ENCODE measurements around the gene COL19A1. TPM values are rescaled to one million over a fixed set of nuclear protein-coding genes. Genes with fewer than 3 reads are reported as not detected.
"Not testable (repeated sequence)": the region's sequence is repeated elsewhere in the genome, so short reads cannot be mapped to it uniquely, and the experiment has no call there.

Gene COL19A1
- polyA plus RNA-seq, 3 donors: 3.1 to 5.7 (median 3.3) TPM

DNA sequence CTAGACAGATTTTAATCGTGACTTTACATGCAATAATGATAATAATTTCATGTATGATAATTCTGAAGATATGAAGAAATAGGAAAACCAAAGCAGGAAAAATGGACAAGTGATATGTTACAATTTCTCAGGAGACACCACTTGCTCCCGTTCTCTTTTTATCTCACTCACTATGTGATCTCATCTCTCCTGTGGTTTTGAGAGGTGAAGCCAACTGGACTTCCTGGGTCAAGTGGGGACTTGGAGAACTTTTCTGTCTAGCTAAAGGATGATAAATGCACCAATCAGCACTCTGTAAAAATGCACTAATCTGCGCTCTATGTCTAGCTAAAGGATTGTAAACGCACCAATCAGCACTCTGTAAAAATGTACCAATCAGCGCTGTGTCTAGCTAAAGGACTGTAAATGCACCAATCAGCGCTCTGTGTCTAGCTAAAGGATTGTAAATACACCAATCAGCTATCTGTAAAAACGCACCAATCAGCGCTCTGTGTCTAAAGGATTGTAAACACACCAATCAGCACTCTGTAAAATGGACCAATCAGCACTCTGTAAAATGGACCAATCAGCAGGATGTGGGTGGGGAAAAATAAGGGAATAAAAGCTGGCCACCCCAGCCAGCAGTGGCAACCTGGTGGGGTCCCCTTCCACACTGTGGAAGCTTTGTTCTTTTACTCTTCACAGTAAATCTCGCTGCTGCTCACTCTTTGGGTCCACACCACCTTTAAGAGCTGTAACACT, 23.0 kb downstream of the COL19A1 start:
- not testable (repeated sequence) for DNase-seq (ENCODE audit: extremely low read depth in 1 of 11, low read depth in 9 of 11, low spot score in 4 of 11)

DNA sequence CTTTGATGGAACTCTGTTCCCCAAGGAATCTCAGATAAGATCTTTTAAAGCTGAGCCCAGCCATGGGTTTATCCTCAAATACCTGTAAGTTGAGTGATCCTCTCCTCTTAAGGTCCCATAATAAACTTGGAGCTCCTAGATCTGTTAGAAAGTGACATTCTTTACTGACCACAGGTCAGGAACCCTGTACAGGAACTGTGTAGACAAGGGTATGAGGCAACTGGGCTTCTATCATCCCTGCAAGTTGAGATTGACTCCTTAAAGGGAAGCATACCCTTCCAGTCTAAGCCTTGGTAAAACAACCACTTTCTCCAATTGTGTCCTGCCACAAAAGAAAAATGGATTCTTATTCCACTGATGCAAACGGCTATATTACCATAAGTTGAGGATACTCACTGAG, 26.2 kb downstream of the COL19A1 start:
- not testable (repeated sequence) for DNase-seq (ENCODE audit: extremely low read depth in 1 of 11, low read depth in 9 of 11, low spot score in 4 of 11)

DNA sequence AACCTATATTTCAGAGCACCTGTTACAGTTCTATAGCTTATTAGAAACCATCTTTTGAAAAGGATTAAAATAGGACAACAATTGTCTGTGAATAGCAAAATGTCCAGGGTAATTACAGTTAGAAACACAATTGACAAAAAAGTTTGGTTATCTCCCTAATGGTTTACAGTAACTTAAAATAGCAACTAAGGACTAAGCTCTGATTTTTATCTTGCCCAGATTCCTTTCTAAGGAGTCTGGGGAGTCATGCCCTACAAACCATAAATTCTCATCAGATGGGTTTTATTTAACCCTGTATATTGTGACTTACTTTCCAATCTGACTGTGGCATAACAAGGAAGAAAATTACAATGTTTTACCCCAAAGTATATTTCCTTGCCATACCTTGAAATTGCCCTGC, 26.9 kb downstream of the COL19A1 start:
- DNase-seq (ENCODE audit: extremely low read depth in 1 of 11, low read depth in 9 of 11, low spot score in 4 of 11): not testable (repeated sequence)

DNA sequence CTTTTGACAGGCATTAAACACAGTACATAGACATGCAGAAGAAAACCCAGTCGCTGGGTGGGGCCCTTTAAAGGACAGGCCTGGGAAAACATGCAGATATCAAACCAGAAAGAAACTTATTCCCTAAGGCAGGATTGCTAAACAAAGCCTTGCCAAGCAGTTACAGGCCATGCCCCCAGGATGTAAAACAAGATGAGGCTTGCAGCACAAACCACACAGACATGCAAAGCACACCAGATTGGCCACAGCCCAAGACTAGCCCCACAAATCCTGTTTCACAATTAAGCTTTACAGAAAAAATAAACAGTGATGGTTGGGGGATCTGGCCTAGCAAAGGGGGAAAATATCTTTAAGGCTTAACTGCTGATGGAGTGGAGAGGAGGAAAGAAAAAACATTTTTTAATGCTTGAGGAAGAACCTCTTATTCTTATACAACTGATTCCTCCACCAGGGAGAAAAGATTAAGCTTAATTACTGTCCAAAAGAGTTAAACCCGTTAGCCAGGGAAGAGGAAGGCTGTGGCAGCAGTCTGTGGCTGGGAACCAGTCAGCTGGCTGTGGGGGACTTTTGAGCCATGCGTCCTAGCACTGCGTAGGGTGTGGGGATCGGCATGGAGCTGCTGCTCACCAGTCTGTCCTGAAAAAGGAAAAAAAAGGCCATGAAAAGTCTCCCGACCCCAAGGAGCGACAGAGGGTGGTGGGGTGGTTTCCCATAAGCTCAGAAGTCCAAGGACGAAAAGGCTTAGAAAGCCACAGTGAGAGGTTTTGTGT, 28.4 kb downstream of the COL19A1 start:
- no peak for DNase-seq (ENCODE audit: extremely low read depth in 1 of 11, low read depth in 9 of 11, low spot score in 4 of 11)

DNA sequence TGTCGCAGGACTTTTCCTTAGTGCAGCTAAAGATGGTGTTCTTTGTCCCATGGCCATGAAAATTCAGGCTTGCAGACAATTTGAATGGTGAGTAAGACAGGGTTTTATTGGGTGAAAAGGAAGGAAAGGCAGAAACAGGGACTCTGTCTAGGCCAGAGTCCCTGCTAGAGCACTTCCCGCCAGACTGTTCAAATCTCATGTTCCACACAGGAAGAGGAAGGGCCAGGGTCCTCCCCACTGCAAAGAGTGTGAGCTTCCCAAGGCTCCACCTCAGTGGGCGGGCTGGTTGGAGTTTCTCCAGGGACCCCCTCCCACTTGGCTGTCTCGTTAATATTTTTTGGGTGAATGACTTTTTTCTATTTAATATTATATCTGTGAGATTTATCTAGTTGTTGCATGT, 29.0 kb downstream of the COL19A1 start:
- no peak for DNase-seq (ENCODE audit: extremely low read depth in 1 of 11, low read depth in 9 of 11, low spot score in 4 of 11)

DNA sequence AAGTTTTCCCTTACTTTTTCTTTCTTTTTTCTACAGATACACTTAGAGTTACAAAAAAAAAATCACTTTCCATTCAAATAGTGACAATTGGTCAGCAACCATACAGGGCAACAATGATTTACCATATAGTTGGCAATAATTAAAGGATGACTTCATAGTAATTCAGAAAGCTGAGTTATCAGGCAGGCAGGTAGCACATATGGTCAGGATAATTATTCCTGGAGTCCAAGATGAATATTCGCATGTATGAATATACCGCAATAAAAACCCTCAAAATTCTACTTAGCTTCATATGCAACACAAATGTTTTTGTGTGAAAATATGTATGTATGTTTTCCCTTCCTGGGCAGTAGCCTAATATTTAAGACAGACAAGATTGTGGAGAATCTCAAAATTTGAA, 34.5 kb downstream of the COL19A1 start:
- DNase-seq (ENCODE audit: extremely low read depth in 1 of 11, low read depth in 9 of 11, low spot score in 4 of 11): no peak

DNA sequence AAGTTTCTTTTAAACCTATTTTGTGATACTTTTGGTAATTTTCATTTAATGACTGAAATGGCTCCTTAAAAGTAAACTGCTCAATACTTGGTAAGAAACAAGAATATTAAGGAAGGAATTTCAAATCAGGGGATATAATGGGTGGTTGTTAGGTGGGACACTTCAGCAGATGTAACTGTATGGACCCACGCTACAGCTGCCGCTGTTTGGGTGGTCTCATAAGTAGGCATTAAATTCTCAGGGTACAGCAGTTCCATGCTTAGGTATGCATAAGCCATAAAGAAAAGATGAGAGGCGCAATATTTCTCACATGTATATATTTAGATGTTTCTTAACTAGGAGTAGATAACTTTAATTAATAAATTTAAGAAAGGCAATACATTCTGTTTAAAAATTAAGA, 35.0 kb downstream of the COL19A1 start:
- no peak for DNase-seq (ENCODE audit: extremely low read depth in 1 of 11, low read depth in 9 of 11, low spot score in 4 of 11)

DNA sequence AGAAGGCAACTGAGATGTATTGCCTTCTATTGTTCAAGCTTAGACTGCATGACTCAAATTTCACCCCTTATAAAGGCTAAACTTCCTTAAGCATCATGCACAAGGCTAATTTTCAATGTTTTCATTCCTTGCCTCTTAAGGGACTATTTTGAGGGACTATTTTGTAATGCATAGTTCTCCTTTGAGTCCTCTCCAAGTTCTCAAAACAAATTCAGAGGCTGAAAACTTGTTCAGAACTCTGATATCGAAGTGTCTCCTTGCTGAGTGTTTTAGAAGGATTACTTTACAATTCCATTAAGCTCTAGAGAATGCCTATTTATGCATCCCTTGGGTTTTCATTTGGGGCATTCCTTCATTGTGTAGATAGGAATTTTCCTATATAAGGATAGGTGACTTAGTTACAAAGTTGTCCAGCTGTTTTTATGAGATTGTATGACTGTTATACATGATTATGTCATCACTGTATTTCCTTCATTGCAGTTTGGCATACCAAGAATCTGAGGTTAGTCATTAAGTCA, 41.7 kb downstream of the COL19A1 start:
- no peak for DNase-seq (ENCODE audit: extremely low read depth in 1 of 11, low read depth in 9 of 11, low spot score in 4 of 11)

DNA sequence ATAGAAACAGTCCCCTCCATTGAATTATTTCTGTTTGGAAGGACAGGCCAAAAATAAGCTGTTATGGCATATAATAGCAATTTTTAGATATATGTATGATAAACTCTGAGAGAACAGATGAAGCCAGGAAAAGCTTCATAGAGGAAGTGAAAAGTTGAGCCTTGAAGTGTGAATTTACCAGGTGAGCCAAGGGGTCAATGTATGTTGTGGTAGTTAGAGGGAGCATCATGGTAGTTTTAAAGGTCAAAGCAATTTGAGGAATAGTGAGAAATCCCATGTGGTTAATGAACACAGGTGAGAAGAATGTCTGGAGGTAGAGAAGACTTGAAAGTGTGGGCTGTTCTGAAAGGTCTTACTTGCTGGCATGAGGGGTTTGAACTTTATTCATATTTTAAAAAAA, 47.0 kb downstream of the COL19A1 start:
- DNase-seq (ENCODE audit: extremely low read depth in 1 of 11, low read depth in 9 of 11, low spot score in 4 of 11): no peak

DNA sequence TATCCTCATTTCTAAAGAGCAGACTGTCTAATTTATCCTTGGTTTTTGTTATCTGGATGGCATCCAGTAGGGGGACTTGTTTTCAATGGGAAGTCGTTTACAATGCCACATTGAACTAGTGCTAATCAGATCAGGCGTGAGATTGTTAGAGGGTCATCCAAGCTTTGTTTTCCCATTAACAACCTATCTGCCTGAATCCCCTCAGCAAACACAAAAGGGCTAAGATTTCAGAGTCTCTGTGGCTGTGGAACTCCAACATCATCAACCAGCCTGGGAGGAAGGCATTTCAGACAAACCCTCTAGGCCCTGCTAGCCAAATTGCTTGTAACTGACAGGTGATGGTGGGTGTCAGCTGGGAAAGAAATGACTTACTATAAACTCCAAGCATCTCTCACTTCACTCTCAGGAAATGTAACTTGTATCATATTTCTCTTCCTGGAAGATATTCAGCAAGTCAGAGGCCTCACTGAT, 47.7 kb downstream of the COL19A1 start:
- DNase-seq (ENCODE audit: extremely low read depth in 1 of 11, low read depth in 9 of 11, low spot score in 4 of 11): no peak

DNA sequence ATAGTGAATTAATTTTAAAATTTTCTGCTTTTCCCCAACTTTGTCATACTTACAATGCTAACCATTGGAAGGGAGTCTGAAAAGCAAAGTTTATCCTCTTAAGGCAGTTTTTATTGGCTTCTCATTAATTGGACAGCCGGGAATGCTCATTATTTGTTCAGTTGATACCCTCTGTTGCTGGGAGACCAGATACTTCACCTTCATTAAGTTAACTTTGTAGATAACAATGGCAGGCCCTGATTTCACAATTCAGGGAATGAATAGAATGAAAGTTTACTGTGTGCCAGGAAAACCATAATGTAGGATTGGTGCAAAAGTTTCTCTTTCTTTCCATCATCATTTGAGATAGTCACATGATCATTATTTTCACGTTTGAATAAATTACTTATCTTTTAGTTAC, 49.0 kb downstream of the COL19A1 start:
- DNase-seq (ENCODE audit: extremely low read depth in 1 of 11, low read depth in 9 of 11, low spot score in 4 of 11): no peak

DNA sequence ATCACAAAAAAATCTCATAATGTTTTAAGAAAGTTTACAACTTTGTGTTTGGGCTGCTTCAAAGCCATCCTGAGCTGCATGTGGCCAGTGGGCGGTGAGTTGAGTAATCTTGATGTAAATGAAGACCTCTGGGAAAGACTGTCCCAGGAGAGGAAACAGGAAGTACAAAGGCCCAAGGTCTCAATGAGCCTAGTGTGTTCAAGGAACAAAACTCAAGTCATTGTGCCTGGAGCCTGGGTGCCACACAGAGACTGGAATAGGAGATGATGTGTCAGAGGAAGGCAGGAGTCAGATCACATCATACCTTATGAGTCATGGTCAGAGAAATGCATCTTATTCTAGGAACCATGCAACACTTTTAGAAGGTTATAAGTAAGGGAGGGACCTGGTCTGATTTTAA, 51.5 kb downstream of the COL19A1 start:
- no peak for DNase-seq (ENCODE audit: extremely low read depth in 1 of 11, low read depth in 9 of 11, low spot score in 4 of 11)

DNA sequence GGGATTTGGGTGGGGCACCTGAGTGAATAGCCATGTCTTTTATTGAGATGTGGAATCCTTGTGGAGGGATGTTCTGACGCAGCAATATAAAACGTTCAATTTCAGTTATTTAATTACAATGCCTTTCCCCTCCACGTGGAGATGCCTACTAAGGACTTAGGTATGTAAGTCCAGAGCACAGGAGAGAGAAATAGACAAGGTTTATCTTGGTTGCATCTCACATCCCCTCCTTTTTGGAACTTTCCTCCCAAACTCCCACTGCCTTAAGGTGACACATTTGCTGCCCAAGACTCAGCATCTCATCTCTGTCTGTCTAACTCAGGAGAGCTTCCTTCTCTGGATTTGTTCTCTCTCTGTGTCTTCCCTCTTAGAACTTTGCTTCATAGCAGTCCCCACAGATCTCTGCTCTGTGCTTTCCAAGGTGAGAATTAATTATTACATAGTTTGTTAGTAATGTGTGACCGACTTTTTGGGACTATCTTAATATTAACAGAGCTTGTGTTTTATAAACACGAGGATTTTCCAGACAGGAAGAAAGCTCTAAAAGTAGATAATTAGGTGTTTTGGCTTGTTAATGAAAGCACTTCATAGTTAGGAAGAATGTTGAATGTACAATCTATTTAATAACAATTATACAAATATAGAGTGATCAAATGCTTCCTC, 52.6 kb downstream of the COL19A1 start:
- DNase-seq (ENCODE audit: extremely low read depth in 1 of 11, low read depth in 9 of 11, low spot score in 4 of 11): no peak

DNA sequence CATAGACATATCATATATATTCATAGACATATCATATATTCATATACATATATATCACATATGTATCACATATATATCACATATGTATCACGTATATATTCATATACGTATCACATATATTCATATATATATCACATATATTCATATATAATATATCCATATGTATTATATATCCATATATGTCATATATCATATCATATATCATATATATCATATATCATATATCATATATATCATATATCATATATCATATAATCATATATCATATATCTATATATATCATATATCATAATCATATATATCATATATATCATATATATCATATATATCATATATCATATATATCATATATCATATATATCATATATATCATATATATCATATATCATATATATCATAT, 54.7 kb downstream of the COL19A1 start:
- not testable (repeated sequence) for DNase-seq (ENCODE audit: extremely low read depth in 1 of 11, low read depth in 9 of 11, low spot score in 4 of 11)

DNA sequence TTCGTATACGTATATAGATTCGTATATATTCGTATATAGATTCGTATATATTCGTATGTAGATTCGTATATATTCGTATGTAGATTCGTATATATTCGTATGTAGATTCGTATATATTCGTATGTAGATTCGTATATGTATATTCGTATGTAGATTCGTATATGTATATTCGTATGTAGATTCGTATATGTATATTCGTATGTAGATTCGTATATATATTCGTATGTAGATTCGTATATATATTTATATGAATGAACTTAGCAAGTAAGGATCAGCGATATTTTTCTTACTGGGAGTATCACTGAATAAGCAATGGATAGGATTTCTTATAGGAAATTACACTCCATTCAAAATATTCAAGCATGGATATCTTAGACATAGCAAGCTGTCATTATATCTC, 55.3 kb downstream of the COL19A1 start:
- not testable (repeated sequence) for DNase-seq (ENCODE audit: extremely low read depth in 1 of 11, low read depth in 9 of 11, low spot score in 4 of 11)

DNA sequence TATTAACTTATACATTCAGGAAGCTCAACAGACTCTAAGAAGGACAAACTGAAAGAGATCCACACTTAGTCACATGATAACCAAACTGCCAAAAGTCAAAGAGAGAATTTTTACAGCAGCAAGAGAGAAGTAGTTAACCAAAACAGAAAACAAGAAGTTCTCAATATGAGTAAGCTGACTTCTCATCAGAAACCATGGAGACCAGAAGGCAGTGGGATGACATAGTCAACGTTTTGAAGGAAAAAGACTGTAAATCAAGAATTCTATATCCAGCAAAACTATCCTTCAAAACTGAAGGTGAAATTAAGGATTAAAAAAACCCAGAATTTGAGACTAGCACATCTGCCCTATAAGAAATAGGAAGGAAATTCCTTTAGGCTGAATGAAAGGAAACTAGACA, 60.4 kb downstream of the COL19A1 start:
- DNase-seq (ENCODE audit: extremely low read depth in 1 of 11, low read depth in 9 of 11, low spot score in 4 of 11): no peak

DNA sequence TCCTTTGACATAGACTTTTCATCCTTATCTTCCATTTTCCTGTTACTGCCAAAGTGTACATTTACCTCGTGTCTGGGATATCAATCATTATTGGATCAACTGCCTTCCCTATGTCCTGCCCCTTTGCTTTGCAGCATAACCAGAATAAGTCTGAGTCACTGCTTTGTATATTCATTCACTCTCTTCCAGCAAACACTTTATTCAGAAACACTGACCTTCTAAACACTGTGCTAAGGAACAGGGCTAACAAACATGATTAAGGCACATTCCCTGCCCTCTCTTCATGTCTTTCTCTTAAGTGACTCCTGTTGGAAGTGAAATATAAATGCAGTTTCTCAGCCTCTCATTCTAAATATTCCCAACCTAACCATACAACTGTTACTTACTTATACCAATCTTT, 66.9 kb downstream of the COL19A1 start:
- no peak for DNase-seq (ENCODE audit: extremely low read depth in 1 of 11, low read depth in 9 of 11, low spot score in 4 of 11)

DNA sequence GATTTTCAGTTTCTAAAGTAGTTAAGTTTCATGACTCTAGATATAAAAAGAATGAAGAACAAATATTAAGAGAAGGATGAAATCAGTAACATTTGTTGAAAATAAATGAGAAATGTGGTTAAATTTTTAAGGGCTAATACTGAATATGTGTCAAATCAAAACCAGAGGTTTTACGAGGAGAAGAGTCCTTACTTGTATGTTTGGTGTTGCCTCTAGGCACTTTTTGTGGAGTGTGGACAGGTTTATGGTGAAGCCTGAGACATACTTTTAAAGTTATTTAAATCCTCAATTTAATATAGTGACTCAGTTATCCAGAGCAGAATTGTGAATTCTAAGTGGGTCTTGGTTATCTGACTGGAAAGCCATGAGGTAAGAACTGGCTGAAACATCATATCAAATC, 68.7 kb downstream of the COL19A1 start:
- no peak for DNase-seq (ENCODE audit: extremely low read depth in 1 of 11, low read depth in 9 of 11, low spot score in 4 of 11)

DNA sequence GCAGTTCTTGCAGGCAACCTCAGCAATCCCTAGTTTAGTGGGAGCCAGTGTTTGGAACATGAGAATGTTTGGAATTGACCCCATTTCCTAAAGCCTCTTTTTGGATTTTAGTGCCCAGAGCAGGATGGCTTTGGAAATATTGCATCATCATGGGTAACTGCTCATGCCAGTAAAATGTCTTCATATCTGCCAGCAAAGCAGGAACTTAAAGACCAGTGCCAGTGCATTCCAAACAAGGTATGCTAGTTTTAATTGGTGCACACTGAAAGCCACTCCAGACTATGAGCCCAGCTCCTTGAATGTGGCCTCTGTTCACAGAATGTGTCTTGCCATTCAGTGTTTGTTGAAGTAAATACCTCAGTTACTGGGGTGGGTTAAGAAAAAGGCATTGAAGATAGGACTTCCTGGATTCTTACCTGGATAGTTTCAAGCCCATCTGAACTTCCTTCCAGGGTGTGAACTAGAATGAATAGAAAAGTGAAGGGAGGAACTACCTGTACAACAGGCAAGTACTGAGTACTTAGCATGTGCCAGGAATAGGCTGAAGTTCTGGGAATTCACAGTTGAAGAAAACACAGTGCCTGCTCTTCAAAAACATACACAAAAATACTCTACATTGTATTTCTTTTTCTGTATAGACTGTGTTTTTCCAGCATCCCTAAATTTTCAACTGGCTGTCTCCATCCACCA, 70.5 kb downstream of the COL19A1 start:
- DNase-seq (ENCODE audit: extremely low read depth in 1 of 11, low read depth in 9 of 11, low spot score in 4 of 11): no peak

Data from renal cortex interstitium (tissue), 11 donors.